IMR-90 (cell line): ENCODE data around the gene FCHSD2. TPM values are rescaled to one million over a fixed set of nuclear protein-coding genes. Genes with fewer than 3 reads are reported as not detected.

Experiments used
- ATAC-seq: fragments of 200-7000 bp; cut with Tn5 transposase; 2 replicates; pipeline ENCODE4 v1.9.1; 2020; ENCODE audit warnings: low read depth, mild to moderate bottlenecking, moderate library complexity
- BruUV-seq: library from RNA; stranded (reverse); fragments of 400-500 nt; replicated peaks from 2 replicates; lab custom pipeline; 2021; lab: Mats Ljungman, UMichigan
- CTCF ChIA-PET: fragments of 300-600 bp; formaldehyde crosslinking; extraction: SDS; loops from one replicate; lab custom pipeline; 2021; ENCODE audit warnings: antibody characterized with exemption; lab: Yijun Ruan, JAX
- POLR2A ChIA-PET: fragments of 300-600 bp; sonication (Branson Sonifier 250); formaldehyde crosslinking; loops from one replicate; lab custom pipeline; 2022; ENCODE audit warnings: antibody characterized with exemption; ENCODE audit not compliant: unreplicated experiment; lab: Charles Lee
- DNase-seq: peaks from one replicate; pipeline ENCODE4 v3.0.0; 2013
- H2AFZ ChIP-seq: replicated peaks from 2 replicates; pipeline ENCODE3; 2013; ENCODE audit warnings: low read length, mild to moderate bottlenecking; ENCODE audit not compliant: poor library complexity
- H2AK5ac ChIP-seq: 2 replicates; pipeline ENCODE4 v1.6.1; 2013; ENCODE audit warnings: low read depth, low read length, inconsistent platforms
- H2AK9ac ChIP-seq: replicated peaks from 2 replicates; pipeline ENCODE3; 2013; ENCODE audit warnings: mild to moderate bottlenecking, low read depth, low read length, moderate library complexity; ENCODE audit not compliant: poor library complexity
- H2BK120ac ChIP-seq: 2 replicates; pipeline ENCODE4 v1.6.1; 2013; ENCODE audit warnings: low read depth, low read length, inconsistent platforms
- H2BK15ac ChIP-seq: 3 replicates; pipeline ENCODE4 v1.6.1; 2013; ENCODE audit warnings: low read depth, low read length, inconsistent platforms
- H2BK20ac ChIP-seq: 2 replicates; pipeline ENCODE4 v1.6.1; 2013; ENCODE audit warnings: low read depth, mild to moderate bottlenecking, inconsistent platforms, low read length, moderate library complexity
- H2BK5ac ChIP-seq: 2 replicates; pipeline ENCODE4 v1.6.1; 2013; ENCODE audit warnings: mild to moderate bottlenecking, low read depth, low read length, inconsistent platforms; ENCODE audit not compliant: poor library complexity, severe bottlenecking
- H3K14ac ChIP-seq: replicated peaks from 2 replicates; pipeline ENCODE4 v1.6.1; 2013; ENCODE audit warnings: low read depth, low read length, inconsistent platforms
- H3K18ac ChIP-seq: 2 replicates; pipeline ENCODE4 v1.6.1; 2013; ENCODE audit warnings: low read depth, low read length, control low read depth
- H3K23ac ChIP-seq: 2 replicates; pipeline ENCODE4 v1.6.1; 2013; ENCODE audit warnings: low read depth, low read length, inconsistent platforms
- H3K27ac ChIP-seq: 2 replicates; pipeline ENCODE4 v1.5.1; 2013; ENCODE audit warnings: mild to moderate bottlenecking, control low read depth, low read length; ENCODE audit not compliant: insufficient read depth
- H3K27me3 ChIP-seq: 2 replicates; pipeline ENCODE4 v1.6.1; 2013; ENCODE audit warnings: low read length; ENCODE audit not compliant: control insufficient read depth, insufficient read depth
- H3K36me3 ChIP-seq: 2 replicates; pipeline ENCODE4 v1.6.1; 2013; ENCODE audit warnings: low read length, mixed read lengths; ENCODE audit not compliant: control insufficient read depth, insufficient read depth
- H3K4ac ChIP-seq: 2 replicates; pipeline ENCODE4 v1.6.1; 2013; ENCODE audit warnings: low read depth, low read length, inconsistent platforms
- H3K4me1 ChIP-seq: 2 replicates; pipeline ENCODE4 v1.6.1; 2013; ENCODE audit warnings: low read length, mixed read lengths; ENCODE audit not compliant: control insufficient read depth, insufficient read depth
- H3K4me2 ChIP-seq: 2 replicates; pipeline ENCODE4 v1.6.1; 2013; ENCODE audit warnings: low read depth, mild to moderate bottlenecking, control low read depth, low read length, moderate library complexity
- H3K4me3 ChIP-seq: 2 replicates; pipeline ENCODE4 v1.5.1; 2013; ENCODE audit warnings: low read depth, mild to moderate bottlenecking, control low read depth, low read length, moderate library complexity; ENCODE audit not compliant: insufficient read depth
- H3K56ac ChIP-seq: 2 replicates; pipeline ENCODE4 v1.6.1; 2013; ENCODE audit warnings: low read length, inconsistent platforms; ENCODE audit not compliant: insufficient read depth; ENCODE audit errors: extremely low read depth
- H3K79me1 ChIP-seq, 2 experiments: 2 replicates each; pipeline ENCODE4 v1.6.1; 2013; ENCODE audit warnings: low read length in 2 of 2, inconsistent platforms in 1 of 2, low read depth in 1 of 2
- H3K9ac ChIP-seq: 2 replicates; pipeline ENCODE4 v1.6.1; 2013; ENCODE audit warnings: low read depth, low read length, control low read depth
- H3K9me1 ChIP-seq: 2 replicates; pipeline ENCODE4 v1.6.1; 2013; ENCODE audit warnings: low read length, inconsistent platforms; ENCODE audit not compliant: insufficient read depth
- H3K9me3 ChIP-seq: 2 replicates; pipeline ENCODE4 v1.6.1; 2013; ENCODE audit warnings: low read length; ENCODE audit not compliant: control insufficient read depth, insufficient read depth
- H4K20me1 ChIP-seq: 2 replicates; pipeline ENCODE4 v1.6.1; 2013; ENCODE audit warnings: low read length, inconsistent platforms; ENCODE audit not compliant: insufficient read depth
- H4K5ac ChIP-seq: 2 replicates; pipeline ENCODE4 v1.6.1; 2013; ENCODE audit warnings: mild to moderate bottlenecking, low read depth, low read length, control low read depth
- H4K8ac ChIP-seq, 2 experiments: 2 replicates each; pipeline ENCODE4 v1.6.1; 2013; ENCODE audit warnings: low read depth in 2 of 2, low read length in 2 of 2, control low read depth in 1 of 2, inconsistent platforms in 1 of 2
- H4K91ac ChIP-seq: 2 replicates; pipeline ENCODE4 v1.6.1; 2013; ENCODE audit warnings: low read depth, low read length, inconsistent platforms; ENCODE audit not compliant: insufficient read depth
- FOS ChIP-seq: fragments of 150-350 bp; IDR thresholded peaks from 2 replicates; pipeline ENCODE4 v1.6.1; 2016; ENCODE audit warnings: low read depth, low read length
- MAFK ChIP-seq: IDR thresholded peaks from 2 replicates; pipeline ENCODE4 v1.6.1; 2012; ENCODE audit warnings: low read depth, low read length, improper control_type of control experiment
- MXI1 ChIP-seq: IDR thresholded peaks from 2 replicates; pipeline ENCODE4 v1.6.1; 2012; ENCODE audit warnings: low read depth, mild to moderate bottlenecking, low read length, moderate library complexity, borderline replicate concordance
- NFE2L2 ChIP-seq: fragments of 150-350 bp; IDR thresholded peaks from 2 replicates; pipeline ENCODE4 v1.6.1; 2016; ENCODE audit warnings: low read depth, mild to moderate bottlenecking, low read length
- POLR2A ChIP-seq: IDR thresholded peaks from 2 replicates; pipeline ENCODE4 v1.6.1; 2012; ENCODE audit warnings: mild to moderate bottlenecking, low read depth, low read length
- SMC3 ChIP-seq: fragments of 150-350 bp; IDR thresholded peaks from 2 replicates; pipeline ENCODE4 v1.6.1; 2016; ENCODE audit warnings: low read depth, mild to moderate bottlenecking, antibody characterized with exemption, low read length, moderate library complexity
- dilution Hi-C: fragments of 300-500 bp; cut with HindIII; formaldehyde crosslinking; loops from one replicate; pipeline ENCODE4 v1.14.3; 2018; ENCODE audit warnings: low sequenced_read_pairs; ENCODE audit not compliant: unreplicated experiment
- in situ Hi-C: fragments of 300-500 bp; cut with MboI; formaldehyde crosslinking; loops from 3 replicates; pipeline ENCODE4 v1.14.3; 2019; ENCODE audit warnings: low sequenced_read_pairs, inconsistent platforms, mixed read lengths
- intact Hi-C: fragments of 100-400 bp; cut with micrococcal nuclease; formaldehyde crosslinking; loops from 2 replicates; pipeline ENCODE4 v1.10.0; 2022
- polyA plus RNA-seq, 3 experiments: library from polyadenylated mRNA; depleted of rRNA; stranded (reverse); fragments of >200 nt; gene quantifications; 2 replicates each; pipeline ENCODE4 v1.2.3, GENCODE V29; 2012; ENCODE audit warnings: low replicate concordance in 1 of 3
- total RNA-seq: library from RNA; depleted of rRNA; stranded (reverse); fragments of >200 nt; gene quantifications from 2 replicates; pipeline ENCODE4 v1.2.3, GENCODE V29; 2012
- TF ChIP-seq, protein P1 (sequence below): fragments of 150-350 bp; IDR thresholded peaks from 2 replicates; pipeline ENCODE4 v1.6.1; 2016; ENCODE audit warnings: low read depth, mild to moderate bottlenecking, low read length, moderate library complexity, borderline replicate concordance
- TF ChIP-seq, protein P2 (sequence below): conservative IDR thresholded peaks from 2 replicates; pipeline ENCODE4 v1.5.1; 2012; ENCODE audit warnings: mild to moderate bottlenecking, low read depth, low read length, improper control_type of control experiment

The FCHSD2 gene
- total and polyA plus RNA-seq, 2 of the 4 experiments (the other 2 are of a cell fraction), result 5.9 to 18.7 TPM

DNA sequence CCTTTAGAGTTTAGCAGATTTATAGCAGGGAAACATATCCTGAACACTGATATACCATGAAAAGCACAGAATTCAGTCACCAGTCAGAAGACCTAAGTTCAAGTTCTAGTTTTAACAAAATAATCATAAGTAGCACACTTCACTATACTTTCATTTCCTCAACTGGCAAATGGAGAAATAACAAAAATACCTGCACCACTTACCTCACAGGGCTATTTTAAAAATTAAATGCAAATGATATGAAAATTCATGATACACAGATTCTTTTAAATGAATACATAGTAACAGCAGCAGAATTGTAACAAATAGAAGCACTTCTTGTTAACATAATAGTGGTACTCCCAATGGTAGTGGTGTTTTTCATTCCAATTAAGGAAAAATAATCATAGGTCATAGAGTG lies 139.0 kb downstream of the FCHSD2 start:
- no peak overlapping the region for H3K18ac ChIP-seq
- no peak overlapping the region for H2BK5ac ChIP-seq
- H2AK5ac ChIP-seq, result no peak overlapping the region
- no peak overlapping the region for H3K27ac ChIP-seq
- no peaks in the 10 kb centered on the region for H3K36me3 ChIP-seq
- no peak overlapping the region for H2AFZ ChIP-seq
- no peak overlapping the region for H4K8ac ChIP-seq
- H2BK20ac ChIP-seq, result no peak overlapping the region
- H2BK15ac ChIP-seq, result no peak overlapping the region
- no peaks in the 10 kb centered on the region for H3K27me3 ChIP-seq
- TF ChIP-seq SMC3 (no peak), NFE2L2 (no peak), POLR2A (no peak), MXI1 (no peak), MAFK (no peak), FOS (no peak)
- TF ChIP-seq, protein P1, sequence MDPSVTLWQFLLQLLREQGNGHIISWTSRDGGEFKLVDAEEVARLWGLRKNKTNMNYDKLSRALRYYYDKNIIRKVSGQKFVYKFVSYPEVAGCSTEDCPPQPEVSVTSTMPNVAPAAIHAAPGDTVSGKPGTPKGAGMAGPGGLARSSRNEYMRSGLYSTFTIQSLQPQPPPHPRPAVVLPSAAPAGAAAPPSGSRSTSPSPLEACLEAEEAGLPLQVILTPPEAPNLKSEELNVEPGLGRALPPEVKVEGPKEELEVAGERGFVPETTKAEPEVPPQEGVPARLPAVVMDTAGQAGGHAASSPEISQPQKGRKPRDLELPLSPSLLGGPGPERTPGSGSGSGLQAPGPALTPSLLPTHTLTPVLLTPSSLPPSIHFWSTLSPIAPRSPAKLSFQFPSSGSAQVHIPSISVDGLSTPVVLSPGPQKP, result no peak
- TF ChIP-seq, protein P2, sequence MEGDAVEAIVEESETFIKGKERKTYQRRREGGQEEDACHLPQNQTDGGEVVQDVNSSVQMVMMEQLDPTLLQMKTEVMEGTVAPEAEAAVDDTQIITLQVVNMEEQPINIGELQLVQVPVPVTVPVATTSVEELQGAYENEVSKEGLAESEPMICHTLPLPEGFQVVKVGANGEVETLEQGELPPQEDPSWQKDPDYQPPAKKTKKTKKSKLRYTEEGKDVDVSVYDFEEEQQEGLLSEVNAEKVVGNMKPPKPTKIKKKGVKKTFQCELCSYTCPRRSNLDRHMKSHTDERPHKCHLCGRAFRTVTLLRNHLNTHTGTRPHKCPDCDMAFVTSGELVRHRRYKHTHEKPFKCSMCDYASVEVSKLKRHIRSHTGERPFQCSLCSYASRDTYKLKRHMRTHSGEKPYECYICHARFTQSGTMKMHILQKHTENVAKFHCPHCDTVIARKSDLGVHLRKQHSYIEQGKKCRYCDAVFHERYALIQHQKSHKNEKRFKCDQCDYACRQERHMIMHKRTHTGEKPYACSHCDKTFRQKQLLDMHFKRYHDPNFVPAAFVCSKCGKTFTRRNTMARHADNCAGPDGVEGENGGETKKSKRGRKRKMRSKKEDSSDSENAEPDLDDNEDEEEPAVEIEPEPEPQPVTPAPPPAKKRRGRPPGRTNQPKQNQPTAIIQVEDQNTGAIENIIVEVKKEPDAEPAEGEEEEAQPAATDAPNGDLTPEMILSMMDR, result no peak
- H3K56ac ChIP-seq, result no peak overlapping the region
- DNase-seq (no peak), ATAC-seq (no peak)
- no peak overlapping the region for H3K14ac ChIP-seq
- in situ Hi-C loops, result no loop called here
- no peaks in the 10 kb centered on the region for H3K9me3 ChIP-seq
- no peak overlapping the region for H3K9ac ChIP-seq
- H4K91ac ChIP-seq, result no peak overlapping the region
- peaks cover 2% of the 10 kb centered on the region for H3K9me1 ChIP-seq
- peaks cover 20 to 45% of the 10 kb centered on the region in 2 experiments for H3K79me1 ChIP-seq
- no peak overlapping the region for H4K5ac ChIP-seq
- no peak overlapping the region for H3K4me2 ChIP-seq
- no peak overlapping the region for H3K4ac ChIP-seq
- H2AK9ac ChIP-seq, result no peak overlapping the region
- H3K23ac ChIP-seq, result no peak overlapping the region
- intact Hi-C loops, result no loop called here
- BruUV-seq, result no TSS peak
- no peak overlapping the region for H3K4me3 ChIP-seq
- H4K20me1 ChIP-seq, result no peaks in the 10 kb centered on the region; the same call in 1 of the 2 replicates
- POLR2A ChIA-PET, result no interaction called here
- CTCF ChIA-PET, result no interaction called here
- H2BK120ac ChIP-seq, result no peak overlapping the region
- no peaks in the 10 kb centered on the region for H3K4me1 ChIP-seq
- dilution Hi-C loops, result no loop called here
